ENCODE data around the gene ATG16L2.

The ATG16L2 gene

GRCh38 chr11:72863916-72864315, 49.7 kb downstream of the ATG16L2 start:
- TF ChIP-seq CTCF (conservative IDR thresholded peaks at IDR 0.05; ENCODE audit: low read depth, low read length), result no peak
- no peak overlapping the region for H3K4me3 ChIP-seq (ENCODE audit: low read length)
- DNase-seq (ENCODE audit: low read depth), result no peak

GRCh38 chr11:72864702-72865655, 50.8 kb downstream of the ATG16L2 start:
- DNase-seq (ENCODE audit: low read depth), result no peak
- no peak overlapping the region for H3K4me3 ChIP-seq (ENCODE audit: low read length)
- no peak for TF ChIP-seq CTCF (conservative IDR thresholded peaks at IDR 0.05; ENCODE audit: low read depth, low read length)

- DNase-seq (ENCODE audit: low read depth), result no peak
- no peak for TF ChIP-seq CTCF (conservative IDR thresholded peaks at IDR 0.05; ENCODE audit: low read depth, low read length)
- H3K4me3 ChIP-seq (ENCODE audit: low read length), result no peak overlapping the region
Observed at GRCh38 chr11:72867970-72868369, 53.8 kb downstream of the ATG16L2 start.

GRCh38 chr11:72869831-72870230, 55.6 kb downstream of the ATG16L2 start:
- TF ChIP-seq CTCF (conservative IDR thresholded peaks at IDR 0.05; ENCODE audit: low read depth, low read length), result no peak
- no peak overlapping the region for H3K4me3 ChIP-seq (ENCODE audit: low read length)
- no peak for DNase-seq (ENCODE audit: low read depth)

DNA sequence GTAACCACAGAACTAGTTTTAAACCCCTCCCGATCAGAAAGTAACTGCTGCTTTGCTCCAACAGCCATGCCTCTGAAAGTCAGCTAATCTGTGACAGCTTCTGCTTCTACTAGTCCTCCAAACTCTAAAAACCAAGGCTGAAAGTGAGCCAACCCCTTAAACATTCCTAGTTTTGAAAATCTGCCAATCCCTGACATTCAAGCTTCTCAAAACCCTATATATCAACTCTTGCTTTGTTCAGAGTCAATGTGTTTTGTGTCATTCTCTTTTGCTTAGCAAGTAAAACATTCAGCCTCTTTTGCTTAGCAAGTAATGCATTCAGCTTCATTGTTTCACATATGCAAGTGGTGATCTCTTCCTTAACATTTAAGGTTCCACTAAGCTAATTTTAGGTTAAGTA, 56.9 kb downstream of the ATG16L2 start:
- no peak for DNase-seq (ENCODE audit: low read depth)
- no peak overlapping the region for H3K4me3 ChIP-seq (ENCODE audit: low read length)
- no peak for TF ChIP-seq CTCF (conservative IDR thresholded peaks at IDR 0.05; ENCODE audit: low read depth, low read length)

DNA sequence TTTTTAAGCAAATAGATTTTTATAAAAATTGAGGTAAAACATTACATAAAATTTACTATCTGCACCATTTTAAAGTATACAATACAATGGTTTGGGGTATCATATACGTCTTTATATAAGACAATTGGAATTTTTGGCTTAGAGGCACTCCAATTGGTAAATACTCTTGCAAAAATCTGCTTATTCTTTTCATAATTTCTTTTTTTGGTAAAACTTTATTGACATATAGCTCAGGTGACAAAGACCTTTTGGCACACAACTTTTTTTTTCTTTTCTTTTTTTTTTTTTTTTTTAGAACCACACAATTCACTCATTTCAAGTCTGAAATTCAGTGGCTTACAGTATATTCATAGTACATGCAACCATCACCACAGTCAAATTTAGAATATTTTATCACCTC, 57.8 kb downstream of the ATG16L2 start:
- TF ChIP-seq CTCF (conservative IDR thresholded peaks at IDR 0.05; ENCODE audit: low read depth, low read length), result no peak
- DNase-seq (ENCODE audit: low read depth), result no peak
- H3K4me3 ChIP-seq (ENCODE audit: low read length), result no peak overlapping the region

DNA sequence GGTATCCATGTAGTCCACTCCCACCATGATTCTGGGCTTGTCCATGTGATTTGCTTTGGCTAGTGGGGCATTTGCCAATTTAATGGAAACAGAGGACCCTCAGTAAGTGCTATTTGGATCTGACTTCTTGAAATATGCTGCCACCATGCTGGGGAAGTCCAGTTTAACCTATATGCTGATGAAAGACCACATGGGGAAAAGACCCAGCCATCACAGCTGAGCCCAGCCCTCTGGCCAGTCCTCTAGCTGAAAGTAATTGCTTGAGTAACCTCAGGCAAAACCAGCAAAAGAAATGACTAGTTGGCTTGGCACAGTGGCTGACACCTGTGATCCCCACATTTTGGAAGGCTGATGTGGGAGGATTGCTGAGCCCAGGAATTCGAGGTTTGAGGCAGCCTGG, 61.5 kb downstream of the ATG16L2 start:
- DNase-seq (ENCODE audit: low read depth), result no peak
- TF ChIP-seq CTCF (conservative IDR thresholded peaks at IDR 0.05; ENCODE audit: low read depth, low read length), result no peak
- no peak overlapping the region for H3K4me3 ChIP-seq (ENCODE audit: low read length)

Data from retinal pigment epithelial cell (primary cell).